H9 (cell line): Measurements from ENCODE around the gene WNT3A. TPM values are rescaled to one million over a fixed set of nuclear protein-coding genes. Genes with fewer than 3 reads are reported as not detected.

Experiments
- DNase-seq: peaks from one replicate; pipeline ENCODE4 v3.0.0-alpha.2; 2017
- H2AFZ ChIP-seq: one replicate; pipeline ENCODE4 v1.6.1; 2013; ENCODE audit warnings: mild to moderate bottlenecking, low read length, control low read depth, moderate library complexity
- H2AK5ac ChIP-seq: 2 replicates; pipeline ENCODE4 v1.6.1; 2013; ENCODE audit warnings: low read length, control low read depth, mixed read lengths; ENCODE audit not compliant: insufficient read length
- H2BK120ac ChIP-seq: one replicate; pipeline ENCODE4 v1.6.1; 2013; ENCODE audit warnings: low read depth, mild to moderate bottlenecking, low read length, control low read depth, inconsistent platforms; ENCODE audit not compliant: poor library complexity, severe bottlenecking
- H2BK12ac ChIP-seq: 2 replicates; pipeline ENCODE4 v1.6.1; 2013; ENCODE audit warnings: low read length, control low read depth, mixed read lengths, low read depth; ENCODE audit not compliant: insufficient read length
- H2BK15ac ChIP-seq: 2 replicates; pipeline ENCODE4 v1.6.1; 2013; ENCODE audit warnings: low read depth, low read length, control low read depth
- H2BK20ac ChIP-seq: one replicate; pipeline ENCODE4 v1.6.1; 2013; ENCODE audit warnings: low read depth, mild to moderate bottlenecking, low read length, control low read depth, inconsistent platforms; ENCODE audit not compliant: poor library complexity, severe bottlenecking
- H2BK5ac ChIP-seq: 2 replicates; pipeline ENCODE4 v1.6.1; 2013; ENCODE audit warnings: low read length, control low read depth, mixed read lengths; ENCODE audit not compliant: insufficient read length
- H3K14ac ChIP-seq: 2 replicates; pipeline ENCODE4 v1.6.1; 2013; ENCODE audit warnings: low read length, control low read depth; ENCODE audit not compliant: insufficient read depth
- H3K18ac ChIP-seq: 2 replicates; pipeline ENCODE4 v1.6.1; 2013; ENCODE audit warnings: low read depth, mild to moderate bottlenecking, mixed read lengths, low read length, control low read depth; ENCODE audit not compliant: insufficient read length
- H3K23ac ChIP-seq: 2 replicates; pipeline ENCODE4 v1.6.1; 2013; ENCODE audit warnings: low read length, control low read depth, mixed read lengths, low read depth; ENCODE audit not compliant: insufficient read length
- H3K23me2 ChIP-seq: 2 replicates; pipeline ENCODE4 v1.6.1; 2013; ENCODE audit warnings: low read depth, mild to moderate bottlenecking, mixed read lengths, low read length, control low read depth; ENCODE audit not compliant: insufficient read length, poor library complexity, severe bottlenecking
- H3K27ac ChIP-seq: 2 replicates; pipeline ENCODE4 v1.5.1; 2013; ENCODE audit warnings: low read length, control low read depth, mixed read lengths, low read depth; ENCODE audit not compliant: insufficient read length
- H3K27me3 ChIP-seq: 2 replicates; pipeline ENCODE4 v1.6.1; 2013; ENCODE audit warnings: low read length, control low read depth, inconsistent platforms; ENCODE audit not compliant: insufficient read depth
- H3K4ac ChIP-seq: 2 replicates; pipeline ENCODE4 v1.6.1; 2013; ENCODE audit warnings: low read depth, mild to moderate bottlenecking, control low read depth, inconsistent platforms, low read length, moderate library complexity
- H3K4me1 ChIP-seq: 2 replicates; pipeline ENCODE4 v1.6.1; 2013; ENCODE audit warnings: low read length, control low read depth, inconsistent platforms; ENCODE audit not compliant: insufficient read depth
- H3K4me2 ChIP-seq: 2 replicates; pipeline ENCODE4 v1.6.1; 2013; ENCODE audit warnings: low read length, control low read depth, mixed read lengths; ENCODE audit not compliant: insufficient read length, insufficient read depth
- H3K56ac ChIP-seq: 2 replicates; pipeline ENCODE4 v1.6.1; 2013; ENCODE audit warnings: low read depth, mild to moderate bottlenecking, mixed read lengths, low read length, control low read depth; ENCODE audit not compliant: insufficient read length
- H3K79me1 ChIP-seq: 2 replicates; pipeline ENCODE4 v1.6.1; 2013; ENCODE audit warnings: low read depth, mild to moderate bottlenecking, moderate library complexity, low read length, control low read depth, inconsistent platforms; ENCODE audit not compliant: insufficient read depth, poor library complexity, severe bottlenecking
- H3K79me2 ChIP-seq: 2 replicates; pipeline ENCODE4 v1.6.1; 2013; ENCODE audit warnings: low read length, control low read depth, inconsistent platforms; ENCODE audit not compliant: insufficient read depth
- H3K9ac ChIP-seq: 2 replicates; pipeline ENCODE4 v1.6.1; 2013; ENCODE audit warnings: low read length, control low read depth, mixed read lengths; ENCODE audit not compliant: insufficient read length; ENCODE audit errors: extremely low read depth
- H3K9me3 ChIP-seq: one replicate; pipeline ENCODE4 v1.6.1; 2013; ENCODE audit warnings: low read depth, low read length, inconsistent platforms; ENCODE audit not compliant: control insufficient read depth
- H3T11ph ChIP-seq: one replicate; pipeline ENCODE4 v1.6.1; 2013; ENCODE audit warnings: mild to moderate bottlenecking, low read length, control low read depth, inconsistent platforms
- H4K20me1 ChIP-seq: one replicate; pipeline ENCODE4 v1.6.1; 2013; ENCODE audit not compliant: control insufficient read depth, insufficient read length, insufficient read depth
- H4K5ac ChIP-seq: 2 replicates; pipeline ENCODE4 v1.6.1; 2013; ENCODE audit warnings: low read depth, mild to moderate bottlenecking, mixed read lengths, low read length, control low read depth; ENCODE audit not compliant: insufficient read length
- H4K8ac ChIP-seq: replicated peaks from 2 replicates; pipeline ENCODE4 v1.6.1; 2013; ENCODE audit warnings: low read length, control low read depth, mixed read lengths, low read depth; ENCODE audit not compliant: insufficient read length
- H4K91ac ChIP-seq: 2 replicates; pipeline ENCODE4 v1.6.1; 2013; ENCODE audit warnings: low read depth, mild to moderate bottlenecking, moderate library complexity, mixed read lengths, low read length, control low read depth; ENCODE audit not compliant: insufficient read length
- H3K27ac Mint-ChIP-seq, 3 experiments: 2 replicates in 2 of 3; 3 replicates in 1 of 3; pipeline ENCODE4 v1.8.0; 2020 to 2021; ENCODE audit warnings: mixed read lengths in 3 of 3, mild to moderate bottlenecking in 1 of 3, moderate library complexity in 1 of 3
- H3K27me3 Mint-ChIP-seq: 2 replicates; pipeline ENCODE4 v1.8.0; 2021; ENCODE audit warnings: low read depth, mild to moderate bottlenecking, moderate library complexity, mixed read lengths
- H3K36me3 Mint-ChIP-seq, 3 experiments: 2 replicates in 2 of 3; 3 replicates in 1 of 3; pipeline ENCODE4 v1.8.0; 2020 to 2021; ENCODE audit warnings: low read depth in 3 of 3, mixed read lengths in 3 of 3; ENCODE audit not compliant: insufficient read depth in 1 of 3
- H3K4me1 Mint-ChIP-seq, 2 experiments: 2 replicates each; pipeline ENCODE4 v1.8.0; 2020; ENCODE audit warnings: mixed read lengths in 2 of 2
- H3K4me3 Mint-ChIP-seq, 2 experiments: 2 replicates in 1 of 2; 3 replicates in 1 of 2; pipeline ENCODE4 v1.8.0; 2020 to 2021; ENCODE audit warnings: mild to moderate bottlenecking in 2 of 2, mixed read lengths in 2 of 2, moderate library complexity in 1 of 2
- H3K9me3 Mint-ChIP-seq, 2 experiments: 2 replicates in 1 of 2; 3 replicates in 1 of 2; pipeline ENCODE4 v1.8.0; 2020; ENCODE audit warnings: mild to moderate bottlenecking in 2 of 2, mixed read lengths in 2 of 2, moderate library complexity in 1 of 2
- WGBS: extraction: QIAGEN DNeasy Blood & Tissue Kit; methylation state at CpG from one replicate; pipeline ENCODE4 v1.1.7; 2013; ENCODE audit warnings: missing lambda C conversion rate, low lambda C conversion rate, mixed read lengths; ENCODE audit not compliant: insufficient read length; ENCODE audit errors: extremely low coverage; 5-methylcytosine and 5-hydroxymethylcytosine counted together
- total RNA-seq: library from RNA; stranded (reverse); gene quantifications from 2 replicates; pipeline ENCODE4 v1.2.1, GENCODE V29; 2021
- TF ChIP-seq, protein P1 (sequence below): fragments of 200-600 bp; sonication (generic); conservative IDR thresholded peaks from 3 replicates; pipeline ENCODE4 v1.8.0; 2021; ENCODE audit warnings: antibody characterized with exemption, mild to moderate bottlenecking

WNT3A gene
- total RNA-seq, 1 experiment from 2014 or later, result 0.17 TPM

DNA sequence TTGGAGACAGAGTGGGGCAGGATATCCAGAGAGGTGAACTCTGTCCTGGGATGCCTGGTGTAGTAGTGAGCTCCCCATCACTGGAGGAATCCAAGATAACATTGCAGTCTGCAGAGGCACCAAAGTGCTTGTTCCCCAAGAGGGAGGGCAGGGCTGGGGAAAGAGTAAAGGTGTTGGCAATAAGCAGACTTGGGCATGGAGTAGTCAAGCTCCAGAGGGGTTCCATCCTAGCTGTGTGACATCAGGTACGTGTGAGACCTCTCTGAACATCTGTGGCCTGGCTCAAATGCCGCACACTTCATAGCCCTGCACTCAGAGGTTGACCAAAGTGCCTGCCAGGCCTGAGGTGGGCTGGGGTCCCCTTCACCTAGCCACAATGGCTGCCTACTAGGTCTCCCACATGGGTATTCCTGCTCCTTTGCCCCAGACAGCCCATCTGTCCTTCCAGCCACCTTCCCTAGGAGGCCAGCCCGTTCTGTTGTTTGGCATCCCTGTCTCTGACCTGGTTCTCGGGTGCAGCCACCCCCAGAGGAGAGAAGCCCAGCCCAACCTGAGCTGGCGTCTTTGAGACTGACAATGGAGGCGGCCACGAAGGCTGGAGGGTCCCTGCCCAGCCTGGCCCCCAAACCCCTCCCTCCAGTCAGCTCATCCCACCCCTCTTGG is 72.9 kb downstream of the WNT3A start:
- WGBS, result no CpG with 5 or more reads among the region's 7 CpGs
- H3K23me2 ChIP-seq, result peaks cover 10% of the 10 kb centered on the region
- no peak overlapping the region for H3K27ac ChIP-seq
- H3K9me3 Mint-ChIP-seq, result 0 out of 5 replicates have a peak, but pooled peaks cover 0 to 3% of the 10 kb centered on the region in 2 experiments
- H2BK12ac ChIP-seq, result no peak overlapping the region
- peaks cover 5% of the 10 kb centered on the region for H3K79me1 ChIP-seq
- H2BK15ac ChIP-seq, result no peak overlapping the region
- peaks cover 25% of the 10 kb centered on the region; the same call in 1 of the 2 replicates for H3K27me3 ChIP-seq
- peaks cover 62% of the 10 kb centered on the region for H3K27me3 Mint-ChIP-seq
- no peak overlapping the region for H2AK5ac ChIP-seq
- H4K91ac ChIP-seq, result no peak overlapping the region
- H3K27ac Mint-ChIP-seq, result no peak overlapping the region
- no peak overlapping the region for H3K18ac ChIP-seq
- H4K20me1 ChIP-seq, result no peaks in the 10 kb centered on the region
- H3K9me3 ChIP-seq, result no peaks in the 10 kb centered on the region
- H3K4ac ChIP-seq, result no peak overlapping the region
- H3K4me1 ChIP-seq, result peaks cover 6% of the 10 kb centered on the region
- no peak overlapping the region for H2AFZ ChIP-seq
- H3K4me2 ChIP-seq, result no peak overlapping the region
- H3T11ph ChIP-seq, result no peak overlapping the region
- peak overlapping the region; percentile 4 to 46; a peak in 2 of 5 replicates for H3K4me3 Mint-ChIP-seq
- peaks cover 5 to 10% (median 6%) of the 10 kb centered on the region in 3 experiments for H3K36me3 Mint-ChIP-seq
- DNase-seq, result no peak
- no peak overlapping the region for H4K8ac ChIP-seq
- H4K5ac ChIP-seq, result no peak overlapping the region
- no peak overlapping the region for H3K9ac ChIP-seq
- no peak overlapping the region; the same call in 1 of the 2 replicates for H3K14ac ChIP-seq
- H2BK5ac ChIP-seq, result no peak overlapping the region
- H2BK20ac ChIP-seq, result no peak overlapping the region
- peaks cover 17% of the 10 kb centered on the region for H3K79me2 ChIP-seq
- TF ChIP-seq, protein P1, sequence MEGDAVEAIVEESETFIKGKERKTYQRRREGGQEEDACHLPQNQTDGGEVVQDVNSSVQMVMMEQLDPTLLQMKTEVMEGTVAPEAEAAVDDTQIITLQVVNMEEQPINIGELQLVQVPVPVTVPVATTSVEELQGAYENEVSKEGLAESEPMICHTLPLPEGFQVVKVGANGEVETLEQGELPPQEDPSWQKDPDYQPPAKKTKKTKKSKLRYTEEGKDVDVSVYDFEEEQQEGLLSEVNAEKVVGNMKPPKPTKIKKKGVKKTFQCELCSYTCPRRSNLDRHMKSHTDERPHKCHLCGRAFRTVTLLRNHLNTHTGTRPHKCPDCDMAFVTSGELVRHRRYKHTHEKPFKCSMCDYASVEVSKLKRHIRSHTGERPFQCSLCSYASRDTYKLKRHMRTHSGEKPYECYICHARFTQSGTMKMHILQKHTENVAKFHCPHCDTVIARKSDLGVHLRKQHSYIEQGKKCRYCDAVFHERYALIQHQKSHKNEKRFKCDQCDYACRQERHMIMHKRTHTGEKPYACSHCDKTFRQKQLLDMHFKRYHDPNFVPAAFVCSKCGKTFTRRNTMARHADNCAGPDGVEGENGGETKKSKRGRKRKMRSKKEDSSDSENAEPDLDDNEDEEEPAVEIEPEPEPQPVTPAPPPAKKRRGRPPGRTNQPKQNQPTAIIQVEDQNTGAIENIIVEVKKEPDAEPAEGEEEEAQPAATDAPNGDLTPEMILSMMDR, result no peak
- no peak overlapping the region for H3K23ac ChIP-seq
- H3K4me1 Mint-ChIP-seq, result peaks cover 33 to 51% of the 10 kb centered on the region in 2 experiments
- no peak overlapping the region for H3K56ac ChIP-seq
- no peak overlapping the region for H2BK120ac ChIP-seq
